Adrenal gland (tissue), 5 donors: Measurements from ENCODE around the gene NRXN3.

Source experiments
- POLR2A ChIP-seq, 2 donors: fragments of 450-650 bp; IDR thresholded peaks; one replicate each; pipeline ENCODE4 v1.6.1; 2017; ENCODE audit warnings: antibody characterized with exemption in 2 of 2, mild to moderate bottlenecking in 2 of 2, moderate library complexity in 1 of 2
- TF ChIP-seq, protein P1 (sequence below), 6 experiments: fragments of 450-650 bp in 4 of 6; fragments of 200-600 bp in 2 of 6; sonication (generic) in 1 of 6; IDR thresholded peaks; 1 replicate in 5 of 6; 2 replicates in 1 of 6; pipeline versions ENCODE4 v1.5.1 to v1.8.0; 2016 to 2021; ENCODE audit warnings: antibody characterized with exemption in 6 of 6, mild to moderate bottlenecking in 2 of 6, moderate library complexity in 1 of 6
- donor health status: DM: no; HTN: no; CAD: no.

DNA sequence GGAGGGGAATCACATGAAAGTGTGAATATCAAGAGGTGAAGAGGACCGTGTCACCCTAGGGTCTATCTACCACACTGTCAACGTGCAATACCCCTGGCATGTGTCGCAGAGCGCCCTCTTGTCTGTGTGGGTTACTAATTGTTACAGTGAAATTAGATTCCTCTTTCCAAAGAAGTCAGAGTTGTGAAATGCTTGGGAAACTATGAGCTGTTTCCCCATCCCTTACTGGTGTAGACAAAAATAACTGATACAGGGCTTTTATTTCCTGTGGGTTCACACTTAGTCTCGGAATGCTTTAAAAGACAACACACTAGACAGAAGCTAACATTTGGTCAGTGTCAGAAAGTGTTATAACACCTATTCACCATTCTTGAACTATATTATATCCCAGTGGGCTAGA is 597.3 kb downstream of the NRXN3 start:
- TF ChIP-seq POLR2A (IDR thresholded peaks at IDR 0.05), result no peak
- TF ChIP-seq, protein P1, sequence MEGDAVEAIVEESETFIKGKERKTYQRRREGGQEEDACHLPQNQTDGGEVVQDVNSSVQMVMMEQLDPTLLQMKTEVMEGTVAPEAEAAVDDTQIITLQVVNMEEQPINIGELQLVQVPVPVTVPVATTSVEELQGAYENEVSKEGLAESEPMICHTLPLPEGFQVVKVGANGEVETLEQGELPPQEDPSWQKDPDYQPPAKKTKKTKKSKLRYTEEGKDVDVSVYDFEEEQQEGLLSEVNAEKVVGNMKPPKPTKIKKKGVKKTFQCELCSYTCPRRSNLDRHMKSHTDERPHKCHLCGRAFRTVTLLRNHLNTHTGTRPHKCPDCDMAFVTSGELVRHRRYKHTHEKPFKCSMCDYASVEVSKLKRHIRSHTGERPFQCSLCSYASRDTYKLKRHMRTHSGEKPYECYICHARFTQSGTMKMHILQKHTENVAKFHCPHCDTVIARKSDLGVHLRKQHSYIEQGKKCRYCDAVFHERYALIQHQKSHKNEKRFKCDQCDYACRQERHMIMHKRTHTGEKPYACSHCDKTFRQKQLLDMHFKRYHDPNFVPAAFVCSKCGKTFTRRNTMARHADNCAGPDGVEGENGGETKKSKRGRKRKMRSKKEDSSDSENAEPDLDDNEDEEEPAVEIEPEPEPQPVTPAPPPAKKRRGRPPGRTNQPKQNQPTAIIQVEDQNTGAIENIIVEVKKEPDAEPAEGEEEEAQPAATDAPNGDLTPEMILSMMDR (IDR thresholded peaks at IDR 0.05), result no peak
